Stromal cell of bone marrow (primary cell): ENCODE measurements around the gene ATP1B3.
"Not testable (repeated sequence)": the region's sequence is repeated elsewhere in the genome, so short reads cannot be mapped to it uniquely, and the experiment has no call there.

ENCODE experiments used
- DNase-seq: peaks from one replicate; pipeline ENCODE4 v3.0.0-alpha.2; 2012; ENCODE audit warnings: low read depth

ATP1B3 gene

DNA sequence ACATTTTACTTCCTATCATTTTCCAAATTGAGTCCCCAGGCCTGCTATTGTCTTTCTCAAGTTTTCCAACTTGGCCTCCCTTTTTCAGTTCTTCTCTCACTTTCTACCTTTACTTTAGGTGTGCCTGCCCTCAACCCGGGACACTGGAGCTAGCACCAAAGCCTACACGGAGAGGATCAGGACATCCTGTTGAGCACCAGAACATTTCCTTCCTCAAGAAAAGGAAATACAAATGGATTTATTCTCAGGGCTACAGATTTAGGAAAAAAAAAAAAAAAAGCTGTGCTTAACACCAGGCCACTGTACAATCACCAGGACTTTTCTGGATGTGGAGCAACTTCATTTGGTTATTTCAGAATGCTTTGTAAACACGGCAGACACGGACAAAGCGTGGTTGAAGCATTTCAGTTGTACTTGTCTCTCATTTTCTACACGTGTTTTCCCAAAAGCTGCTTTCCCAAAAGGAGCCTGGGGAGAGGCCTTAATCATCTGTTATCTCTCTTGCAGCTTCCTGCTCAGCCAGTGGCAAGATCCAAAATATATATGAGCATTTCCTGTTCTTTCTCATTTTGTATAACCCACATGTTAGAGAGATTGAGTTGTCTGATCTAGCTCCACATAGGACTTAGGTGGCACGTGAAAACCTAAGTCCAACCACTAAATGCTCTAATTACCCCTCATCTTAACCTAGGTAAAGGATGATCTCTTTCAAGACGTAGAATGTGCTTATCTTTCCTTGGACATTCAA, 15.5 kb upstream of the ATP1B3 start:
- DNase-seq, result no peak

DNA sequence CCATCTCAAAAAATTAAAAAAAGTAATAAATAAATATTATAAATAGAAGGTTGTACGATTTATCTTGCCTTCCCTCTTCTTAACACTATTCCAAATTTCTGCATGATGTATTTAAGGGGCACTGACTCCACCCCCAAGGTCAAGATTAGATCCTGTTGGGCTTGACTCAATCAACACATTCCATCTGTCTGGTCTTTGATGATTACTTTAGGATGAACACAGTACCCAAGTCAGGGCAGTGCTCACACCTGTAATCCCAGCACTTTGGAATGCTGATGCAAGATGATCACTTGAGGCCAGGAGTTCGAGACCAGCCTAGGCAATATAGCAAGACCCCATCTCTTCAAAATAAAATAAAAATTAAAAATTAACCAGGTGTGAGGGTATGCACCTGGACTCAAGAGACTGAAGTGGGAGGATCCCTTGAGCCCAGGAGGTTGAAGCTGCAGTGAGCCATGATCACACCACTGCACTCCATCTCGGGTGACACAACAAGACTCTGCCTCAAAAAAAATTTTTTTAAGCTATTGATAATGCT, 14.1 kb upstream of the ATP1B3 start:
- no peak for DNase-seq

DNA sequence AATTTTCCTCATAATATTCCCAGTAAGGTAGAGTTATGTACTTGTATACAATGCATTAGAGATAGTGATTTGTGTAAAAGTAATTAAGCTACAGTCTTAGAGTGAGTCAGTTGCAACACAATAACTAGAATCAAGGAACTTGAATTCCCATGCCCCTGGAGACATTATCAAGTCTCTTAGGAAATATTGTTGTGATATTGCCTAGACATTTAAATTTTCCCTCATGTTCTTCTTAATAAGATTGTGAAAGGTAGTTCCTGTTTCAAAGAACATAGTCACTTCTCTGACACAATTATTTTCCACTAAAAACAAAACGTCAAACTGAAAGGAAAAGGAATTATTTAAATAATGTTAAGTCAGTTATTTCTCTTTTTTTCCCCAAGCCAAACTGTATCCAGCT, 13.0 kb upstream of the ATP1B3 start:
- no peak for DNase-seq

DNA sequence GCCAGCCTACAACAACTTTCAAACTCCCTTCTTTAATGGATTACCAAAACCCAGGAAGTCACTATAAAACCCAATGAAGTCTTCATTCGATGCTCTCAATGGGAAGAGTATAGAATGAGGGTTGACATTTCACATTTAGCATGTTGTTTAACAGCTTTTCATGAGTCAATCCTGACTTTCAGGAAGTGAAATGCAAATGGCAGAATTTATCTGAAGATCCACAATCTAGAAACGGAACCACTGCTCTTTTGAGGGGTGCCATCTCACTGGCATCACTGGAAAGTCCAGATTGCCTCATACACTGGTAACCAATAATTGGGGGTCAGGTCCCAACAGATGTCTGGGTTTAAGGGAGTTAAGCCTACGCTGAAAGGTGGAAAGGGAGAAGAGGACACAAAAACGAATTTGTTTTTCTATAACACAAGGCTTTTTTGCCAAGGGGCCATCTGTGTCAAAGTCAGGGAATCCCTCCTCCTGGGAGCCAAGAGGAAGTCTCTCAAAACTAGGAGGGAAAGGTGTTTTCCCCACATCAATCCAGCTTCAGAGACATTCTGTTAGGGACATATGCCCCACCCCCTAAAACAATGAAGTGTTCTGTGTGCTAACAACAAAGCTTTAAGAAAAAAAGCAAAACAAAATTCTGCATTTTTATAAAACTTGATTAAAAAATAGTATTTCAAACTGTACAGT, 12.0 kb upstream of the ATP1B3 start:
- no peak for DNase-seq

DNA sequence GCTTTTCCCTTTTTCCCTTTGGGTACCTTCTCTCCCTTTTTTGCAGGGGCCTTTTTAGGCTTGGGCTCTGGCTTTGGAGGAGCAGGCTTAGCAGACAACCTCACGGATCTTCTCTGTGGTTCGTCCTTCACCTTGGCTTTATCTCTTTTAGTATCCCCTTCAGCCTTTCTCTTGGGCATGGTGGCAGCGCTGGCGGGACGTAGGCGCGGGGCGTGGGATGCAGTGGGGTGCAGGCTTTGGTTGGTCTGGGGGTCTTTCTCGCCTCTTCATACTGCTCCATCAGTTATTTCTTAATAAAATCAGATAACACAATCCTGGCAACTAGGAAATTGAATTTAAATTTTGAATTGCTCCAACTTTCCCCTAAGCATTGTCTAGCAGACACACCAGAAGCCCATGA, 11.3 kb upstream of the ATP1B3 start:
- no peak for DNase-seq

DNA sequence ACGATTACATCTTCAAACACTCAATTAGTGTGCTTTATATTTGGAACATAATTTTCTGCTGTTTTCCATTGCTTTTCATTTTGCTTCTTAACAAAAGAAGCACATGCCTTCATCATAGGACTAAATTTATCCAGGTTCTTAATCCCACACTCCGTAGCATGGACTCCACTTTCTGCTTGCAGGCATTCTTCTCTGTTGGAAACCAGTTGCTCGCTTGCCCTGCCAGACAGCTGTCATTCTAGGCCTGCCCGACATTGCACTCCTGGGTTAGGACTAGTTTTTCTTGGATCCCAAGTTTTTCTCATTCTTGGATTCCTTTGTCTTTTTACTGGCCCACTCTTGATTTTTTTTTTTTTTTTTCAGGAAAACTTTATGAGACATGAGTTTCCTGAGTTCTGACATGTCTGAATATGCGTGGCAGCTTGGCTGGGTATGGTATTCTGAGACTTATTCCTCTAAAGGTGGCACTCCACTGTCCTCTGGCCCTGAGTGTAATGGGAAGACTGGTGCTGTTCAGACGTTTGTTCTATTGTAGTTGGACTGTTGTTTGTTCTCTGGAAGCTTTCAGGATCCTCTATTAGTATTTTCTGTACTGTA, 6.3 kb upstream of the ATP1B3 start:
- DNase-seq, result no peak

DNA sequence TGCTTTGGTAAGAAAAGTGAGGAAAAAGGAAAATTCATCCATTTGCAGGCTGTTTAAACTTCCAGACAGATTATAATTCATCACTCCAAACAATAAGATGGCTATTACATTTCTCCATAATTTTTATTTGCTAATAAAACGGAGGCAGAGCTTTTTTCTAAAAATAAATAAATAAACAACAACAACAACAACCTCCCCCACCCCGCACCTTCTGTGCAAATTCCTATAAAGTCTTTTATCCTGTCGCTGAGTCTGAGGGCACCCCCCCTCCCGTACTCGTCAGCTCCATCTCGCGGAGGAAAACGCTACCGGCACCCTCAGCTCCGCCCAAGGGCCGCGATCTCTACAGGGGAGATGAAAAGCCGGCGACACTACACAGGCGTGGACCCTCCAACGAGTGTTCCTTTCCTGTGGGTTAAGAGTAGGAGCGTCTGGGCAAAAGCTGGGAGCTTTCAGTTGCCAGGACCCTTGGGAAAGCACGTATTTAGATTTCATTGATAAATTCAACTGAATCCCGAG, 1.0 kb upstream of the ATP1B3 start:
- DNase-seq, result peak; percentile 54

DNA sequence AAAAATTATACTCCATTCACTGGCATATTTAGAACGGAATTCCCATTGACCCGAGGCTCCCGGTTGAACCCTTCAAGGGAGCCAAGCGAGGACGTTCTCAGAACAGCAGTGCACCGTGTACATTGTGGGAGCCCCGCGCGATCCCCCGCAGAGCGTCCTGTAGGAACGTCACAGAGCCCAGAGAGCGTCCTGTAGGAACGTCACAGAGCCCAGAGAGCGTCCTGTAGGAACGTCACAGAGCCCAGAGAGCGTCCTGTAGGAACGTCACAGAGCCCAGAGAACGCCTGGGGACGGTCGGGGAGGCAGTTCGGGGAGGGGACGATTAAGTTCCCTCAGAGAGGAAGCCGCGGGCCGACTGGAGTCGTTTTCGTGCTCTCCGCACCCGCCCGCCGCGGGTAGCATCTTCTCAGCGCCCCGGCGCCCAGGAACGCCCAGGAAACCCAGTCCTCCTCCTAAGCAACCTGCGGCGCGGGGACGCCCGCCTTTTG, 506 bp upstream of the ATP1B3 start:
- no peak for DNase-seq

DNA sequence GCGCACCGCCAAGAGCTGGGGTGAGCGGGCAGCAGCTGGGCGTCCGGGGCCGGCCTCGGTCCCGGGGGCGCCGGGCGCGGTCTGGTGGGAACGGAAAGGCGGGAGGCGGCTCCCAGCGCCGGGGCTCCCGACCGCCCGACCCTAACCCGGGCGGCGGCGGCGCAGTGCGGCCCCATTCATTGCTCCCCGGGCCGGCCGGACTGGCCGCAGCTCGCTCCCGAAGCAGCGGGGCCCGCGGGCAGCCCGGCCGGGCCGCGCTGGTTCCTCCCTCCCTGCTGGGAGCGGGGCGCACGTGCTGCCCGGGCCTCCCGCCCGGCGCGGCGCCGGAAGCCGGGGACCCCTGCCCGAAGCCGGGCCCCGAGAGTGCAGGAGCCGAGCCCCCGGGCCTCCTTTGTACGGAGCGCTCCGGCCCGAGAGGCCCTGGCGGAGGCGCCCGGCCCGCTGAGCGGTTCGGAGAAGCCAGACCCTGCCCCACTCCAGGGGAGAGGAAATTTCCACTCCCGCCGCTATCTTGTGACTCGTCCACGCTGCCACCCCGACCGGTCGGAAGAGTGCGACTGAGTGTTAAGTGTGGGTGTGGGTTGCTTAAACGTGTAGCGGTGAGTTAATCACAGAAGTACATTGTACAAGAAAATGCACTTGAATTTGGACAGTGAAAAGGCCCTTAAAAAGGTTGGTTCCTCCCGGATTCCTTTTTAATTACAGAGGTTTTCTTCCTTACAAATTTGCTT, 613 bp downstream of the ATP1B3 start:
- no peak for DNase-seq

DNA sequence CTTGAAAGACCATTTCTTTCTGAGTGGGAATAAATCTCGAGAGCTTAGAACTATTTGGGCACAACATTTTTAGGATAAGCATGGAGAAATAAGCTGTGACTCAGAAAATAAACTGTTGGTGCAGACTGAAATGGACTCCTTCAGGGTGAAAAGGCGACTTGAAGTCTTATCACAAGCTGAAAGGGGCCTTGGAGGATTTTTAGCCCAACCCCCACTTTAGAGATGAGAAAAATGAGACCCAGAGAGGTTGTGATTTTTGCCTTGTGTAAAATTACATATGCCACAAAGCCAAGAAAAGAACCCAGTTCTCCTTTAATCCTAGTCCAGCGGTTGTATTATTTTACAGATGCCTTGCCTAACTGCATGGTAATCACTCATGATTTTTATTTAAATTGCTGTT, 1.5 kb downstream of the ATP1B3 start:
- no peak for DNase-seq

DNA sequence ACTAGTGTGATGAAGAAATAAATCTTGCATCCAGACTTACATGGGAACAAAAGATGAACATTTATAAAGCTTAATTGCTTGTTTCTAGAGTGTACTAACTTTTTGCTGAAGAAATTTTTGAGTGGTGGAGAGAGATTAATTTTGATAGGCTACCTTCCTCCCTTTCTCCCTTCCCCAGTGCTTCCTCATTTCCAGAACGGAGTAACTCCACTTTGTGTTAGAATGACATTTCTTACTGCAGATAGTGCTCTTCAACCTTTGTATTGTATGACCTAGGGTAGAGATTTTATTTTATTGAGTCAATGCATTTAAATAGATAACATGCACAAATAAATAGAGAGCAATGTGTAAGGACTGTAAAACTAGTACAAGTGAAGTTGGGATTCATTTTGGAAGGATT, 1.9 kb downstream of the ATP1B3 start:
- DNase-seq, result no peak

DNA sequence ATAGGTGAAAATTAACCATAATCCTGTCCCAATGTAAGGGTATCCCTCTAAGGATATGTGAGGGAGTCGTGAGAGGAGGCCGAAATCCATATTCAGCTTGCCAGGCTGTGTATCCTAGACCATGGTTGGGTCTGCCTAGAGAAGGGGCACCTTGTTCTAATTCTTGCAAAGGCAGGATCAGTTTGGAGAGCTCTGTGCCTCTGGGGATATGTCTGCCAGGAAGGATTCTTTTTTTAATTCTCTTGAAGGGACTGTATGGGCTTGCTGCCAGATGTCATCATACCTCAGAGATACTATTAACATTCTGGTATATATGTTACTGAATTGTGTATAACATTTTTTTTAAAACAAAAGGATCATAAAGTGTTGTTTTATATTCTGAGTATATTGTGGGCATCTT, 2.4 kb downstream of the ATP1B3 start:
- no peak for DNase-seq

DNA sequence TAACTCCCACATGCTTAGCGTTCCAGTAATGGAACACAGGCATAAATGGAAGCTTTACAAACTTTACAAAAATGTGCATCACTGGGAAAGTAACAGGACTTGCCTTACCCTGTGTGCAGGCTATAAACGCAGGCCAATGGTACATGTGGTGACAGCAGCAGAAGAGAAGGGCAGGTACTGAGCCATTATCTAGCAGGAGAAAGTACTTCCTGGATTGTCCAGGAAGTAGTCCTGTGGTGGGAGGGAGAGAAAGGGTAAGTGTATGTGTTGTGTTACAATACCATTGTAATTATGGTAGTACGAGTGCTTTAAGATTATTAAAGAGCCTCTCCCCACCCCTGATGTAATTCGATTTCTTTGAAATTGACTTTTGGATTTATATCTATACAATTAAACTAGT, 5.3 kb downstream of the ATP1B3 start:
- no peak for DNase-seq

DNA sequence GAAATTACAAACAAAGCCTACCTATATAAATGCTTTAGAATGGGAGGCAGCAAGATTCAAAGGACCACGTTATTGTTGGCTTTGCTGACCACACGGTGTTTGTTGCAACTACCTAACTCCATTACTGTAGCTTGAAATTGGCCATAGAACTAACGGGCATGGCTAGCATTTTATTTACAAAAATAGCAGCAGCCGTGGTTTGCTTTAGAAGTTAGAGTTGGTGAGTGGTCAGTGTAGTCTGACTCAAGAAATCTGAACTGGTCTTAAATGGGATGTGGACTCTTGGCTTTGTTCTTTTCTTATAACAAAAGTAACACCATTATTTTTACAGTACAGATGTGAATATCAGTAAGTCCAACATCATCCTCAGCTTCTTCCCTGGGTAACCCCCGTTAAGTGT, 10.6 kb downstream of the ATP1B3 start:
- DNase-seq, result no peak

DNA sequence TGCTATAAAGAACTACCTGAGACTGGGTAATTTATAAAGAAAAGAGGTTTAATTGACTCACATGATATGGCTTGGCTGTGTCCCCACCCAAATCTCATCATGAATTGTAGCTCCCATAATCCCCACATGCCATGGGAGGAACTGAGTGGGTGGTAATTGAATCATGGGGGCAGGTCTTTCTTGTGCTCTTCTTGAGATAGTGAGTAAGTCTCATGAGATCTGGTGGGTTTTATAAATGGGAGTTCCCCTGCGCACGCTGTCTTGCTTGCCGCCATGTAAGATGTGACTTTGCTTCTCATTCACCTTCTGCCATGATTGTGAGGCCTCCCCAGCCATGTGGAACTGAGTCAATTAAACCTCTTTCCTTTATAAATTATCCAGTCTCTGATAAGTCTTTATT, 12.1 kb downstream of the ATP1B3 start:
- DNase-seq, result not testable (repeated sequence)

DNA sequence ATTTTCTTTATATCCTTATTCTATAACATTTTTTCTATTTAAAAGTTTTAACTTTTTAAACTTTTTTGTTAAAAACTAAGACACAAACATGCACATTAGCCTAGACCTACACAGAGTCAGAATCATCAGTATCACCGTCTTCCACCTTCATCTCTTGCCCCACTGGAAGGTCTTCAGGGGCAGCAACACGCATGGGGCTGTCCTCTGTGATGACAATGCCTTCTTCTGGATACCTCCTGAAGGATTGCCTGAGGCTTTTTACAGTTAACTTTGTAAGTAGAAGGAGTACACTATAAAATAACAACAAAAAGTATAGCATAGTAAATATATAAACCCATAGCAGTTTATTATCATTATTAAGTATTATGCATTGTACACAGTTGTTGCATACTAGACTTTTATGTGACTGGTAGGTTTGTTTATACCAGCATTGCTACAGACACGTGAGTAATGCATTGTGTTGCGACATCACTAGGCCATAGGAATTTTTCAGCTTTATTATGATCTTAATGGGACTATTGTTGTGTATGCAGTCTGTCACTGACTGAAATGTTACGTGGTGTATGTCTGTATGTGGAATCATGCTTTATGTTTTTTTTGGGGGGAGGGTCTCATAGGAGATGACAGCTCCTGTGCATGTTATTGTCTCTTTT, 18.2 kb downstream of the ATP1B3 start:
- DNase-seq, result peak; percentile 63

DNA sequence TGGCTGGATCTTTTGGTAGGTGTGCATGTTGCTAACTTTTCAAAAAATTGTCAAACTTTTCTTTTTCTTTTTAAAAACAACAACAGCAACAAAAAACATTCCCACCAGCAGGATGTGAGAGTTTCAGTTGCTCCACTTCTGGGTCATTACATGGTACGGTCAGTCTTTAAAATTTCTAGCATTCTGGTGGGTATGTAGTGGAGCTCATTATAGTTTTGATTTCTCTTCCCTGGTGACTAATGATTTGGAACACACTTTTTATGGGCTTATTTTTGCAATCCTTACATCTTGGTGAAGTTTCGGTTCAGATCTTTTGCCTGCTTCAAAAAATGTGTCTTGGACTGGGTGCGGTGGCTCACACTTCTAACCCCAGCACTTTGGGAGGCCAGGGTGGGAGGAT, 19.3 kb downstream of the ATP1B3 start:
- no peak for DNase-seq

DNA sequence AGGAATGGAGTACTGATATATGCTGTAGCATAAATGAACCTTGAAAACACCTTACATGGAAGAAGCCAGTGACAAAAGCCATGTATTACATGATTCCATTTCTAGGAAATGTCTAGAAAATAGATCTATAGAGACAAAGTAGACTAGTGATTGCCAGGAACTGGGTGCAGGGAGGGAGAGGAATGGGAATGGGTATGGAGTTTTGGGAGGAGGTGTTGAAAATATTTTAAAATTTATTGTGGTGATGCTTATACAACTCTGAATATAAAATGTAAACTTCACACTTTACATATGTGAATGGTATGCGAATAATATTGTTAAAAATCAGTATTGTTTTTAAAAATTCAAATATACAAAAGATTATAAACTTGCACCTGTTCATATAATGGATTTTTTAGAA, 22.5 kb downstream of the ATP1B3 start:
- no peak for DNase-seq

DNA sequence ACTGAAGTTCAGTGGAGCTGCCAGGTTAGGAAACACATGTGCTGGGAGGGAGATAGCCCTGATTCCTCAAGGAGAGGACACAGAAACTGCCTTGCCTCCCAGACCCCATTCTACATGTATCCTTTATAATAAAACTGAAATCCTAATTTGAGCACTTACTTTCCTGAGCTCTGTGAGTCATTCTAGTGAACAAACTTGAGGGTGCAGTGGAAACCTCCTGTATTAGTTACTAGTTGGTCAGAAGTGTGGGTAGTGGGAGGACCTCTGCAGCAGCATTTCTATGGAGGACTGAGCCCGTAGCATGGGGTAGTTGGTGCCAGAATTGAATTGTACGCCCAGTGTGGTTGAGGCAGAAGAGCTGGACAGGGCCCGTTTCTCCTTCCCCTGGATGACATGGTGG, 23.9 kb downstream of the ATP1B3 start:
- no peak for DNase-seq

DNA sequence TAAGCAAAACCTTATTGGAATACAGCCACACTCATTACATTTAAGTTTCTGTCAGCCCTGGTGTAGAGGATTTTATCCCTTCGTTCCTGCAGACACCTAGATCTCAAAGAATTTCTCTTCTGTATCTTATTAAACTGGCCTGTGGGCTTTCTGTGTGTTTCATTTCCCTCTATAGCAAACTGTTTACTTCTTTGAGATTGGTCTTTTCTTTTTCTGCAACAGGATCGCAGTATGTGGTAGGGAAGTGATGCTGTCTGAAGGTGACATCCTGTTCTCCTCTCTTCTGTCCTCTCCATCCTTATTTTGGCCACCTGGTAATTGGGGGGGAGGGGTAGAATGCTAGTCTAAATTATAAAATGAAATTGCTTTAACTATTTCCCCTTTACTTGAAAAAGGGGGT, 25.5 kb downstream of the ATP1B3 start:
- no peak for DNase-seq

DNA sequence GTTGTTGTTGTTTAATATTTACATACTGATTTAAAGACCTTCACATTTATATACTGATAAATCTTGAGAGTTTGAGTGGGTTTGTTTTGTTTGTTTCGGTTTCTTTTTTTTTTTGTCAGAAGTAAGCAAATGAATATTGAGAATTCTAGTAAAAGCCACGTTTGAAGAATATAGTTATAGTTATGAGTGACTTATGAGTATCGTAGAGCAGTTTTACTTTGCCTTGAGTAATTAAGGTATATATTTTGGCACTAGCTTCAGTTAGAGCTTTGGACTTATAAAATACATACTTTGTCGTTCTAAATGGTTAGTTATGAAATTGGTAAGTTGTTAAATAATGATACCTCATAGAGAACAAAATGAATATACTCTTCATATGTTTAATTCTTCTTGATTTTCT, 27.8 kb downstream of the ATP1B3 start:
- DNase-seq, result no peak

DNA sequence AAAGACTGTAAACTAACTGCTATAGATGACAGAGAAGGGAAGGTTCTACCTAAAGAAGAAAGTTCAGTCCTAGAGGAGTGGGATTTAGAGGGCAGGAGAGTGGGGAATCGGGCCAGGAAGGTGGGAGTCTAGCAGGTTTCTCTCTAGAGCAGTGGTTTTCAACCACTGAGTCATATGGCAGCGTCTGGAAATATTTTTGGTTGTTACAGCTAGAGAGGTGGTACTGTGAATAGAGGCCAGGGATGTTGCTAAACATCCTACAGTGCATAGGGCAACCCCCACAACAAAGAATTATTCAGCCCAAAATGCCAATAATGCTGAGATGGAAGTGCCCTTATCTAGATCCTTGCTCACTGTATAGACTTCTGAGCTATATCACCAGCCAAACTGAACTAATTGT, 28.7 kb downstream of the ATP1B3 start:
- DNase-seq, result no peak
